LNCAP (cell line): Measurements from ENCODE around the gene TOMM70.

Experiments
- TF ChIP-seq, protein P1 (sequence below): fragments of 450-650 bp; IDR thresholded peaks from 2 replicates; pipeline ENCODE4 v1.5.1; 2017; ENCODE audit warnings: mild to moderate bottlenecking

The TOMM70 gene

GRCh38 chr3:100407164-100407563 lies 6.3 kb upstream of the TOMM70 start:
- TF ChIP-seq, protein P1, sequence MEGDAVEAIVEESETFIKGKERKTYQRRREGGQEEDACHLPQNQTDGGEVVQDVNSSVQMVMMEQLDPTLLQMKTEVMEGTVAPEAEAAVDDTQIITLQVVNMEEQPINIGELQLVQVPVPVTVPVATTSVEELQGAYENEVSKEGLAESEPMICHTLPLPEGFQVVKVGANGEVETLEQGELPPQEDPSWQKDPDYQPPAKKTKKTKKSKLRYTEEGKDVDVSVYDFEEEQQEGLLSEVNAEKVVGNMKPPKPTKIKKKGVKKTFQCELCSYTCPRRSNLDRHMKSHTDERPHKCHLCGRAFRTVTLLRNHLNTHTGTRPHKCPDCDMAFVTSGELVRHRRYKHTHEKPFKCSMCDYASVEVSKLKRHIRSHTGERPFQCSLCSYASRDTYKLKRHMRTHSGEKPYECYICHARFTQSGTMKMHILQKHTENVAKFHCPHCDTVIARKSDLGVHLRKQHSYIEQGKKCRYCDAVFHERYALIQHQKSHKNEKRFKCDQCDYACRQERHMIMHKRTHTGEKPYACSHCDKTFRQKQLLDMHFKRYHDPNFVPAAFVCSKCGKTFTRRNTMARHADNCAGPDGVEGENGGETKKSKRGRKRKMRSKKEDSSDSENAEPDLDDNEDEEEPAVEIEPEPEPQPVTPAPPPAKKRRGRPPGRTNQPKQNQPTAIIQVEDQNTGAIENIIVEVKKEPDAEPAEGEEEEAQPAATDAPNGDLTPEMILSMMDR, result no peak

DNA sequence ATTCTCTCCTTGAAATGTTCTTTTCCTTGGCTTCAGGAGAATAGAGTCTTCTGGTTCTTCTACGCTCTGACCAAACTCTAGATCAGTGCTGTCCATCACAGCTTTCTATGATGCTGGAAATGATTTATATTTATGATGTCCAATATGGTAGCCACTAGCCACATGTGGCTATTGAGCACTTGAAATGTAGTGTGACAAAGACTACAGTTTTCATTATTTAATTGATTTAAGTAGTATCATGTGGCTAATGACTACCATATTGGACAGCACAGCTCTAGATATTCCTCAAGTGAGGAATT lies 3.3 kb upstream of the TOMM70 start:
- TF ChIP-seq, protein P1, result no peak

GRCh38 chr3:100403362-100404249 lies 2.7 kb upstream of the TOMM70 start:
- TF ChIP-seq, protein P1, result no peak

DNA sequence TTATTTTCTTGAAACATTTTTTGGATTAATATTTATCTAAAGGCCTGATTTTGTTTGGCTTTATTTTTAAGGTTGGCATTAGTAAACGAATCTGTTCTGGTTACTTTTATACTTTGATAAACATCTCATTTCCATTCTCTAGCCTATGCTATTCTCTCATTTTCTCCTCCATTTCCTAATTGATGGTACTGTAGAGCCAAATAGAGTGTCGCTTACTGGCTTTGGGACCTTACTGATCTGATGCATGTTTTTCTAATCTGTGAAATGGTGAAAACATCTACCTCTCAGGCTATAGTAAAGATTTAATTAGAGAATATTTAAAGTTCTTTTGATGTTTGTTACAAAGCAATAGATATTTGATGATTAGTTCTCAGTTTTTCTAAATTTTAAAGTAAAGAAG lies 2.0 kb upstream of the TOMM70 start:
- TF ChIP-seq, protein P1, result no peak

GRCh38 chr3:100402256-100402655 lies 1.4 kb upstream of the TOMM70 start:
- TF ChIP-seq, protein P1, result no peak

DNA sequence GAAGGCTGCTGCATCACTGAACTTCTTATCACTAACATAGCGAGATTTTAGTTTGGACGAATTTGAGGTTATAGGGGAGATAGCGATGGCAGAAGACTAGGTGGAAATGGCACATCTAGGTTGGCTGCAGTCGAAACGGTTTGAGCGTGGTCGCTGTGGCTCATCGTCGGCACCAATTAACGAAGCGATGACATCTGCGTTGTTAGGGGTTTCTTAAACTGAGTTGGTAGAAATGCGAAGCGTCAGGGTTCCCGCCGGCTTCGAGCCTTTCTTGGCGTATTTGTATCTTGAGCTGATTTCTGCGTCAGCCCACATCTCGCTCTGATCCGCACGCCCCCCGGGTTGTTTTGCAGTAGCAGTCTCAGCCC lies 769 bp upstream of the TOMM70 start:
- TF ChIP-seq, protein P1, result no peak

DNA sequence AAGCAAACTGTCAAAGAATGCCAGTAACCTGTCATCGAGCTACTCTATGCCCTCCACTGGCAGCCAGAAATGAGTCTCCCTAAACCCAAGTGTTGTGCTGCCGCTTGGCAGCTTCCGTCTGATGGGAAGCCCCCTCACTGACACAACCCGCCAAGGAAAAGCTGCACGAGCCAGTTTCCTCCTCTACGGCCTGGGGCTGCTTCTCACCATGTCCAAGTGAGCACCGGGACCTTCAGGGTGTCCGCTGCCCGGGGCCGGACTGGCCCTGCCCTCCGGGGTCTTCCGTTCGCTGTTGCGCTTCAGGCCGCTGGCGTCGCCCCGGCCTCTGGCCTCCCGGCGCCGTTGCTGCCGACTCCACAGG lies 490 bp downstream of the TOMM70 start:
- TF ChIP-seq, protein P1, result no peak
